Measurements from ENCODE around the gene RBM39. TPM values are rescaled to one million over a fixed set of nuclear protein-coding genes. Genes with fewer than 3 reads are reported as not detected.

RBM39 gene
- total and polyA plus RNA-seq, 2 of the 13 experiments (the other 11 are each of a cell fraction or from before 2014, with no cell fraction given), result 788 to 920 TPM

- peak; percentile 40 for TF ChIP-seq ARID5B (CRISPR knock-in tag; IDR thresholded peaks at IDR 0.05)
- TF ChIP-seq FOXM1 (CRISPR knock-in tag; IDR thresholded peaks at IDR 0.05), result peak; percentile 86; the same call in 1 of the 2 replicates
- peak; percentile 96; the same call in 1 of the 2 replicates for TF ChIP-seq CSRNP2 (CRISPR knock-in tag; conservative IDR thresholded peaks at IDR 0.05; ENCODE audit: low read depth)
- peak; percentile 86; the same call in 1 of the 2 replicates for TF ChIP-seq TEAD2 (CRISPR knock-in tag; IDR thresholded peaks at IDR 0.05)
- TF ChIP-seq MXD4 (CRISPR knock-in tag; IDR thresholded peaks at IDR 0.05), result peak; percentile 89
- TF ChIP-seq SMARCE1 (IDR thresholded peaks at IDR 0.05; ENCODE audit: borderline replicate concordance), result no peak
- TF ChIP-seq REXO4 (CRISPR knock-in tag; IDR thresholded peaks at IDR 0.05; ENCODE audit: borderline replicate concordance), result no peak
- peak; percentile 81 for TF ChIP-seq RXRA (CRISPR knock-in tag; IDR thresholded peaks at IDR 0.05)
- TF ChIP-seq SAP130 (CRISPR knock-in tag; IDR thresholded peaks at IDR 0.05; ENCODE audit: low read depth), result peak; percentile 85
- TF ChIP-seq GMEB1 (CRISPR knock-in tag; IDR thresholded peaks at IDR 0.05; ENCODE audit: borderline replicate concordance), result peak; percentile 86
- TF ChIP-seq AGO1 (IDR thresholded peaks at IDR 0.05; ENCODE audit: low read depth, low read length, poor library complexity, severe bottlenecking), result peak; percentile 52
- TF ChIP-seq WIZ (CRISPR knock-in tag; IDR thresholded peaks at IDR 0.05), result 0 out of 2 replicates have a peak, but pooled peaks have one; percentile 44
- TF ChIP-seq ZNF281 (CRISPR knock-in tag; IDR thresholded peaks at IDR 0.05; ENCODE audit: borderline replicate concordance), result peak; percentile 54
- TF ChIP-seq ZNF574 (CRISPR knock-in tag; IDR thresholded peaks at IDR 0.05), result peak; percentile 73; the same call in 1 of the 2 replicates
Measured at GRCh38 chr20:35771689-35772562, 29.9 kb upstream of the RBM39 start, which contains the start of gene PHF20 (continued).
